Measurements from ENCODE around the gene INPP5D. TPM values are rescaled to one million over a fixed set of nuclear protein-coding genes. Genes with fewer than 3 reads are reported as not detected.

Gene INPP5D
- total and polyA plus RNA-seq, 3 donors from 2014 or later = 5.7 to 12.7 (median 11.2) TPM

GRCh38 chr2:233137040-233137439, 76.9 kb downstream of the INPP5D start:
- no peak for TF ChIP-seq POLR2A (IDR thresholded peaks at IDR 0.05)
- TF ChIP-seq, protein P1, sequence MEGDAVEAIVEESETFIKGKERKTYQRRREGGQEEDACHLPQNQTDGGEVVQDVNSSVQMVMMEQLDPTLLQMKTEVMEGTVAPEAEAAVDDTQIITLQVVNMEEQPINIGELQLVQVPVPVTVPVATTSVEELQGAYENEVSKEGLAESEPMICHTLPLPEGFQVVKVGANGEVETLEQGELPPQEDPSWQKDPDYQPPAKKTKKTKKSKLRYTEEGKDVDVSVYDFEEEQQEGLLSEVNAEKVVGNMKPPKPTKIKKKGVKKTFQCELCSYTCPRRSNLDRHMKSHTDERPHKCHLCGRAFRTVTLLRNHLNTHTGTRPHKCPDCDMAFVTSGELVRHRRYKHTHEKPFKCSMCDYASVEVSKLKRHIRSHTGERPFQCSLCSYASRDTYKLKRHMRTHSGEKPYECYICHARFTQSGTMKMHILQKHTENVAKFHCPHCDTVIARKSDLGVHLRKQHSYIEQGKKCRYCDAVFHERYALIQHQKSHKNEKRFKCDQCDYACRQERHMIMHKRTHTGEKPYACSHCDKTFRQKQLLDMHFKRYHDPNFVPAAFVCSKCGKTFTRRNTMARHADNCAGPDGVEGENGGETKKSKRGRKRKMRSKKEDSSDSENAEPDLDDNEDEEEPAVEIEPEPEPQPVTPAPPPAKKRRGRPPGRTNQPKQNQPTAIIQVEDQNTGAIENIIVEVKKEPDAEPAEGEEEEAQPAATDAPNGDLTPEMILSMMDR (IDR thresholded peaks at IDR 0.05) = no peak
- WGBS, 2 donors = 90 to 93% methylated on average over 2 of the region's 2 CpGs
- no peak overlapping the region for H3K27ac ChIP-seq
- intact Hi-C loops (cut with DNase I; ENCODE audit: low total_unique reads) = no loop called here
- no peak for DNase-seq
- no peaks in the 10 kb centered on the region for H3K27me3 ChIP-seq
- H3K4me3 ChIP-seq = no peak overlapping the region
- H3K4me1 ChIP-seq = no peaks in the 10 kb centered on the region
- H3K9me3 ChIP-seq = no peaks in the 10 kb centered on the region
- no peaks in the 10 kb centered on the region for H3K36me3 ChIP-seq (ENCODE audit: low read depth, missing control alignments)

GRCh38 chr2:233140077-233140585, 80.0 kb downstream of the INPP5D start:
- intact Hi-C loops (cut with DNase I; ENCODE audit: low total_unique reads) = no loop called here
- DNase-seq = no peak
- 72 to 76% methylated on average over 5 of the region's 5 CpGs for WGBS, 2 donors
- Histone ChIP-seq H3K9me3 (no peaks in the 10 kb centered on the region), H3K27me3 (no peaks in the 10 kb centered on the region), H3K27ac (no peak overlapping the region), H3K4me3 (no peak overlapping the region), H3K36me3 (ENCODE audit: low read depth, missing control alignments) (no peaks in the 10 kb centered on the region), H3K4me1 (no peaks in the 10 kb centered on the region)
- TF ChIP-seq POLR2A (IDR thresholded peaks at IDR 0.05) = no peak
- TF ChIP-seq, protein P1 (IDR thresholded peaks at IDR 0.05) = no peak

DNA sequence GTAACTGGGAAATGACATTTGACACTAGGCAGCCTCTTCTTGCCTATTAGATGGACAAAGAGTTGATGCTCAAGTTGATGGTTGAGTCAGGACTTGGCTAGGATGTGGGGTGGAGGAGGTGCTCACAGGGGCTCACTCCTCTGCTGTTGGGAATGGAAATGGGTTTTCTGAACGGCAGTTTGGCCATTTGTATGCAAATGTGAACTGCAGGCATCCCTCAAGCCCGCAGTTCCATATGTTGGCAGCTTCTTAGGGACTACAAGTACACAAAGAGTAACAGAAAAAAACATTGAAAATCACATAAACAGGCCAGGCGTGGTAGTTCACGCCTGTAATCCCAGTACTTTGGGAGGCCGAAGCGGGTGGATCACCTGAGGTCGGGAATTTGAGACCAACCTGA, 80.8 kb downstream of the INPP5D start:
- no peaks in the 10 kb centered on the region for H3K9me3 ChIP-seq
- no peaks in the 10 kb centered on the region for H3K4me1 ChIP-seq
- intact Hi-C loops (cut with DNase I; ENCODE audit: low total_unique reads) = no loop called here
- no peak overlapping the region for H3K27ac ChIP-seq
- H3K36me3 ChIP-seq (ENCODE audit: low read depth, missing control alignments) = no peaks in the 10 kb centered on the region
- WGBS, 2 donors = 65 to 73% methylated on average over 7 of the region's 7 CpGs
- TF ChIP-seq, protein P1 (IDR thresholded peaks at IDR 0.05) = no peak
- TF ChIP-seq POLR2A (IDR thresholded peaks at IDR 0.05) = no peak
- H3K27me3 ChIP-seq = no peaks in the 10 kb centered on the region
- no peak overlapping the region for H3K4me3 ChIP-seq
- no peak for DNase-seq

GRCh38 chr2:233141901-233142300, 81.8 kb downstream of the INPP5D start:
- DNase-seq = no peak
- intact Hi-C loops (cut with DNase I; ENCODE audit: low total_unique reads) = no loop called here
- Histone ChIP-seq H3K4me3 (no peak overlapping the region), H3K9me3 (no peaks in the 10 kb centered on the region), H3K36me3 (ENCODE audit: low read depth, missing control alignments) (no peaks in the 10 kb centered on the region), H3K27me3 (no peaks in the 10 kb centered on the region), H3K4me1 (no peaks in the 10 kb centered on the region), H3K27ac (no peak overlapping the region)
- WGBS, 2 donors = 56 to 57% methylated on average over 4 of the region's 4 CpGs
- TF ChIP-seq, protein P1 (IDR thresholded peaks at IDR 0.05) = no peak
- no peak for TF ChIP-seq POLR2A (IDR thresholded peaks at IDR 0.05)

- no peak overlapping the region for H3K27ac ChIP-seq
- no peaks in the 10 kb centered on the region for H3K36me3 ChIP-seq (ENCODE audit: low read depth, missing control alignments)
- no peak for DNase-seq
- no peak overlapping the region for H3K4me3 ChIP-seq
- H3K4me1 ChIP-seq = no peaks in the 10 kb centered on the region
- H3K9me3 ChIP-seq = no peaks in the 10 kb centered on the region
- 76 to 77% methylated on average over 6 of the region's 6 CpGs for WGBS, 2 donors
- TF ChIP-seq POLR2A (IDR thresholded peaks at IDR 0.05) = no peak
- TF ChIP-seq, protein P1 (IDR thresholded peaks at IDR 0.05) = no peak
- intact Hi-C loops (cut with DNase I; ENCODE audit: low total_unique reads) = no loop called here
- no peaks in the 10 kb centered on the region for H3K27me3 ChIP-seq
These were observed 82.3 kb downstream of the INPP5D start for GRCh38 chr2:233142355-233142897.

Measured in testis (tissue), 3 donors.